HepG2 (cell line): Measurements from ENCODE around the gene TEAD1. TPM values are rescaled to one million over a fixed set of nuclear protein-coding genes. Genes with fewer than 3 reads are reported as not detected.

ENCODE experiments used
- ATAC-seq: fragments of 200-7000 bp; cut with Tn5 transposase; 3 replicates; pipeline ENCODE4 v1.9.1; 2020; ENCODE audit warnings: mild to moderate bottlenecking, moderate library complexity
- BruUV-seq: library from RNA; stranded (reverse); fragments of 400-500 nt; replicated peaks from 2 replicates; lab custom pipeline; 2021; lab: Mats Ljungman, UMichigan
- CTCF ChIA-PET: fragments of 300-600 bp; formaldehyde crosslinking; extraction: SDS; loops from one replicate; lab custom pipeline; 2021; ENCODE audit warnings: low total read pairs, inconsistent platforms, low intra/inter-chr PET ratio; lab: Yijun Ruan, JAX
- POLR2A ChIA-PET: fragments of 350-600 bp; sonication (Branson Sonifier 250); formaldehyde crosslinking; loops from one replicate; lab custom pipeline; 2020; ENCODE audit warnings: antibody characterized with exemption, inconsistent platforms; lab: Yijun Ruan, JAX
- DNase-seq: peaks from one replicate; pipeline ENCODE4 v3.0.0-alpha.2; 2015; ENCODE audit warnings: low spot score
- FAIRE-seq: peaks from 3 replicates; lab custom pipeline; 2011; peaks lifted over from hg19 to GRCh38; lab: Jason Lieb, UNC
- H2AFZ ChIP-seq: one replicate; pipeline ENCODE4 v1.6.1; 2011; ENCODE audit warnings: low read length, inconsistent platforms
- H3K27ac ChIP-seq: fragments of 300-600 bp; 3 replicates; pipeline ENCODE4 v1.8.0; 2011; ENCODE audit warnings: mixed run types, mild to moderate bottlenecking, mixed read lengths, low read length, inconsistent platforms; ENCODE audit not compliant: insufficient read depth; ENCODE audit errors: extremely low read length
- H3K27me3 ChIP-seq, 2 experiments: fragments of 200-600 bp in 1 of 2; 2 replicates in 1 of 2; 3 replicates in 1 of 2; pipeline versions ENCODE4 v1.6.0 to v1.8.0; 2011; ENCODE audit warnings: low read length in 2 of 2, mild to moderate bottlenecking in 2 of 2, moderate library complexity in 2 of 2, inconsistent platforms in 1 of 2; ENCODE audit not compliant: insufficient read depth in 2 of 2, control insufficient read depth in 1 of 2
- H3K36me3 ChIP-seq, 2 experiments: fragments of 200-600 bp in 1 of 2; replicated peaks in 1 of 2; 2 replicates in 1 of 2; 3 replicates in 1 of 2; pipeline versions ENCODE4 v1.5.1 to v1.8.0; 2011; ENCODE audit warnings: low read length in 2 of 2, inconsistent platforms in 1 of 2; ENCODE audit not compliant: insufficient read depth in 2 of 2, control insufficient read depth in 1 of 2
- H3K4me1 ChIP-seq: 2 replicates; pipeline ENCODE4 v1.5.1; 2012; ENCODE audit warnings: low read length, inconsistent platforms; ENCODE audit not compliant: insufficient read depth
- H3K4me2 ChIP-seq: 2 replicates; pipeline ENCODE4 v1.6.0; 2011; ENCODE audit warnings: low read depth, low read length, inconsistent platforms
- H3K4me3 ChIP-seq, 3 experiments: fragments of 200-600 bp in 1 of 3; sonication (generic), shearing (Covaris generic) in 1 of 3; replicated peaks in 1 of 3; 2 replicates each; pipeline ENCODE4 v1.5.1; 2011 to 2016; ENCODE audit warnings: low read length in 3 of 3, inconsistent platforms in 2 of 3, low read depth in 2 of 3, mild to moderate bottlenecking in 2 of 3, control low read depth in 1 of 3, mixed read lengths in 1 of 3; ENCODE audit not compliant: insufficient read depth in 1 of 3
- H3K79me2 ChIP-seq: one replicate; pipeline ENCODE4 v1.6.1; 2011; ENCODE audit warnings: low read length, inconsistent platforms; ENCODE audit not compliant: insufficient read depth
- H3K9ac ChIP-seq: 2 replicates; pipeline ENCODE4 v1.6.0; 2011; ENCODE audit warnings: mild to moderate bottlenecking, low read depth, low read length, inconsistent platforms; ENCODE audit not compliant: insufficient read depth
- H3K9me3 ChIP-seq: 2 replicates; pipeline ENCODE4 v1.5.1; 2012; ENCODE audit warnings: mild to moderate bottlenecking, low read length
- H4K20me1 ChIP-seq: 2 replicates; pipeline ENCODE4 v1.6.0; 2011; ENCODE audit warnings: inconsistent platforms, mild to moderate bottlenecking, low read length, moderate library complexity; ENCODE audit not compliant: insufficient read depth
- ARID2 ChIP-seq: sonication (generic); formaldehyde crosslinking; IDR thresholded peaks from 2 replicates; pipeline ENCODE4 v1.8.1; 2022; ENCODE audit warnings: mild to moderate bottlenecking, missing genetic modification reagents, borderline replicate concordance
- KDM3A ChIP-seq: IDR thresholded peaks from 2 replicates; pipeline ENCODE4 v1.6.1; 2018; ENCODE audit warnings: low read depth, missing compliant biosample characterization
- NR2C2 ChIP-seq: sonication (generic); formaldehyde crosslinking; IDR thresholded peaks from 2 replicates; pipeline ENCODE4 v1.4.0; 2020; ENCODE audit warnings: missing genetic modification reagents, mild to moderate bottlenecking, moderate library complexity, borderline replicate concordance
- ZFP36L1 ChIP-seq: sonication (generic); formaldehyde crosslinking; IDR thresholded peaks from 2 replicates; pipeline ENCODE4 v1.8.0; 2022; ENCODE audit warnings: mild to moderate bottlenecking, missing genetic modification reagents, moderate library complexity
- ZFP37 ChIP-seq: sonication (generic); formaldehyde crosslinking; IDR thresholded peaks from 2 replicates; pipeline ENCODE4 v1.4.0; 2020; ENCODE audit warnings: missing genetic modification reagents, borderline replicate concordance
- ZNF160 ChIP-seq: sonication (generic); formaldehyde crosslinking; IDR thresholded peaks from 2 replicates; pipeline ENCODE4 v1.8.0; 2022; ENCODE audit warnings: mild to moderate bottlenecking, inconsistent platforms, missing genetic modification reagents
- ZNF468 ChIP-seq: sonication (generic); formaldehyde crosslinking; IDR thresholded peaks from 2 replicates; pipeline ENCODE4 v1.8.0; 2022; ENCODE audit warnings: mild to moderate bottlenecking, moderate library complexity, missing genetic modification reagents
- WGBS: methylation state at CpG from one replicate; pipeline ENCODE4 v1.1.6; 2017; ENCODE audit warnings: low lambda C conversion rate; 5-methylcytosine and 5-hydroxymethylcytosine counted together
- in situ Hi-C: cut with HindIII; loops from 2 replicates; pipeline ENCODE4 v1.10.0; 2017; ENCODE audit warnings: low pct_unique_long_range_greater_than_20kb; ENCODE audit not compliant: extremely low pct_ligation_motif_present
- intact Hi-C: fragments of 100-400 bp; cut with micrococcal nuclease; formaldehyde crosslinking; loops from one replicate; pipeline ENCODE4 v1.10.0; 2022; ENCODE audit not compliant: unreplicated experiment
- polyA plus RNA-seq, 8 experiments: library from polyadenylated mRNA; depleted of rRNA in 3 of 8; stranded (reverse) in 7 of 8; unstranded in 1 of 8; fragments of >200 nt; fragmentation: Illumina TruSeq in 4 of 8; extraction: Trizol in 4 of 8; gene quantifications; 2 replicates each; pipeline versions ENCODE4 v1.2.1 to v1.2.3, GENCODE V29; 2011 to 2016; ENCODE audit warnings: low read depth in 4 of 8, missing spikeins in 1 of 8, mixed read lengths in 1 of 8; ENCODE audit not compliant: insufficient read depth in 1 of 8
- total RNA-seq, 5 experiments: library from RNA; depleted of rRNA; stranded (reverse); fragments of >200 nt; fragmentation: Illumina TruSeq; extraction: Trizol; gene quantifications; 2 replicates each; pipeline ENCODE4 v1.2.3, GENCODE V29; 2016; ENCODE audit warnings: low read depth in 1 of 5
- TF ChIP-seq, protein P1 (sequence below): sonication (generic); formaldehyde crosslinking; IDR thresholded peaks from 2 replicates; pipeline ENCODE4 v1.4.0; 2020; ENCODE audit warnings: mild to moderate bottlenecking, missing genetic modification reagents, borderline replicate concordance
- TF ChIP-seq, protein P2 (sequence below): IDR thresholded peaks from 2 replicates; pipeline ENCODE4 v1.6.1; 2016
- TF ChIP-seq, protein P3 (sequence below), 2 experiments: sonication (generic) in 1 of 2; formaldehyde crosslinking in 1 of 2; IDR thresholded peaks; 2 replicates each; pipeline versions ENCODE4 v1.4.0 to v1.6.1; 2016 to 2020; ENCODE audit warnings: borderline replicate concordance in 1 of 2, low read depth in 1 of 2, mild to moderate bottlenecking in 1 of 2, missing genetic modification reagents in 1 of 2

The TEAD1 gene
- total and polyA plus RNA-seq, 2 of the 13 experiments (the other 11 are each of a cell fraction or from before 2014, with no cell fraction given) = 20.1 to 30.5 TPM

DNA sequence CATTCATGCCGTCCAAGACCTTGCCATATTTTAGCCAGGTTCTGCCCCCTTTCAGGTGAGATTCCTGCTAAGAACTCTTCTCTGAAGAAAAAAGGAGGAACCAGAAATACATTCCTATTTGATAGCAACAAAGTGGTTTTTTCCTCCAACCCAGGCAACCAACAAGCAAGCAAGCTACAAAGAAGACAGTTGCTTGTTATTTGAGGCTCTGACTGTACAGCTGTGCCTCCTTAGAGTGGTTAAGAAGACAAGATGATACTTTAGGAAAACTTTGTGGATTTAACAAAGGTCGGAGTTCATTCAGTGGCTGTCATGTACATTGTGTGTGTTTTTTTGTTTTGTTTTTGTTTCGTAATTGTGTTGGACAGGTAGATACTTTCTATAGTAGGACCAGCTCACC is 21.7 kb downstream of the TEAD1 start:
- BruUV-seq = no TSS peak
- H2AFZ ChIP-seq = no peak overlapping the region
- TF ChIP-seq, protein P1, sequence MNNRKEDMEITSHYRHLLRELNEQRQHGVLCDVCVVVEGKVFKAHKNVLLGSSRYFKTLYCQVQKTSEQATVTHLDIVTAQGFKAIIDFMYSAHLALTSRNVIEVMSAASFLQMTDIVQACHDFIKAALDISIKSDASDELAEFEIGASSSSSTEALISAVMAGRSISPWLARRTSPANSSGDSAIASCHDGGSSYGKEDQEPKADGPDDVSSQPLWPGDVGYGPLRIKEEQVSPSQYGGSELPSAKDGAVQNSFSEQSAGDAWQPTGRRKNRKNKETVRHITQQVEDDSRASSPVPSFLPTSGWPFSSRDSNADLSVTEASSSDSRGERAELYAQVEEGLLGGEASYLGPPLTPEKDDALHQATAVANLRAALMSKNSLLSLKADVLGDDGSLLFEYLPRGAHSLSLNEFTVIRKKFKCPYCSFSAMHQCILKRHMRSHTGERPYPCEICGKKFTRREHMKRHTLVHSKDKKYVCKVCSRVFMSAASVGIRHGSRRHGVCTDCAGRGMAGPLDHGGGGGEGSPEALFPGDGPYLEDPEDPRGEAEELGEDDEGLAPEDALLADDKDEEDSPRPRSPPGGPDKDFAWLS (CRISPR knock-in tag) = no peak
- 0 out of 2 replicates have a peak, but pooled peaks have one; percentile 18 for TF ChIP-seq NR2C2 (CRISPR knock-in tag)
- TF ChIP-seq, all 625 proteins: peak for 1
- H3K4me3 ChIP-seq = no peak overlapping the region; a peak in 1 of 6 replicates
- 96% methylated on average over 3 of the region's 3 CpGs for WGBS
- no peaks in the 10 kb centered on the region for H4K20me1 ChIP-seq
- FAIRE-seq (no peak), ATAC-seq (no peak), DNase-seq (no peak)
- H3K9me3 ChIP-seq = no peaks in the 10 kb centered on the region
- peaks cover 67% of the 10 kb centered on the region for H3K4me1 ChIP-seq
- H3K27me3 ChIP-seq = no peaks in the 10 kb centered on the region
- peak overlapping the region; percentile 5 for H3K27ac ChIP-seq
- H3K79me2 ChIP-seq = peaks cover 90% of the 10 kb centered on the region
- H3K9ac ChIP-seq = no peak overlapping the region
- intact Hi-C loops (no loop called here), in situ Hi-C loops (no loop called here)
- POLR2A ChIA-PET = no interaction called here
- no peaks in the 10 kb centered on the region for H3K36me3 ChIP-seq
- CTCF ChIA-PET = no interaction called here
- H3K4me2 ChIP-seq = no peak overlapping the region

DNA sequence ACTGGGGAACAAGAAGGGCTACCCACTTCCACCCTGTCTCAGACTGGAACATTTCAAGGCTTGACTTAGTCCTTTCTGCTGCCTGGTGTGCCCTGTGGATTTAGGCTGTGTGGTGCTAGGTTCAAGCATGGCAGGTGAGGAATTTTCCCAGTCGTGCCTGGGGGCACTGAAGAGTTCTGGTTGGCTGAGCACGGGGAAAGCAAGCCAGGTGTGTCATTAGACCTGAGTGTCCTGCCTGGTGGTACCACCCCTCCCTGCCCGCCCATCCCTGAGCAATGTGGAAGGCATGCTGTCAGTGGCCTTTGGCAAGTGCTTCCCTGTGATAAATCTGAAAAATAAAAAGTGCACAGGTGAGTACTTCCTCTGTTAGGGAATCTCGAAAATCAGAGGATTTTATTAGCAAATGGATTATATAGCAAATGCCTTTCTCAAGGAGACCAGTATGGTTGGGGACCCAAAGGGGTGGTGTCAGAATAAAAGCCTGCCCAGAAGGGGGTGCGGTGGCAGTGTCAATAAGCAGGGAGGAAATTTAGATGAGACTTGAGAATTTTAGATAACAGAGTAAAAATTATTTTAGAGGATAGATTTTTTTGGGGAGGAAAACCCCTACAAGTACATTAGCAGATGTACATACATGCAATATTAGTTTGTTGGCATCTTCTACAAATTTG is 22.8 kb downstream of the TEAD1 start:
- Histone ChIP-seq H4K20me1 (no peaks in the 10 kb centered on the region), H3K79me2 (peaks cover 87% of the 10 kb centered on the region), H3K27ac (no peak overlapping the region), H3K4me3 (no peak overlapping the region), H3K9ac (no peak overlapping the region), H2AFZ (no peak overlapping the region), H3K9me3 (no peaks in the 10 kb centered on the region), H3K4me1 (peaks cover 62% of the 10 kb centered on the region), H3K36me3 (no peaks in the 10 kb centered on the region), H3K27me3 (no peaks in the 10 kb centered on the region), H3K4me2 (no peak overlapping the region)
- in situ Hi-C loops (no loop called here), intact Hi-C loops (no loop called here)
- ATAC-seq (no peak), DNase-seq (no peak), FAIRE-seq (no peak)
- BruUV-seq = no TSS peak
- POLR2A ChIA-PET = no interaction called here
- WGBS = 96% methylated on average over 5 of the region's 5 CpGs
- CTCF ChIA-PET = no interaction called here
- TF ChIP-seq ZFP37 = no peak
- no peak for TF ChIP-seq ARID2
- TF ChIP-seq KDM3A (CRISPR knock-in tag) = no peak
- no peak for TF ChIP-seq ZNF160 (CRISPR knock-in tag)
- TF ChIP-seq ZFP36L1 = no peak
- TF ChIP-seq, protein P2, sequence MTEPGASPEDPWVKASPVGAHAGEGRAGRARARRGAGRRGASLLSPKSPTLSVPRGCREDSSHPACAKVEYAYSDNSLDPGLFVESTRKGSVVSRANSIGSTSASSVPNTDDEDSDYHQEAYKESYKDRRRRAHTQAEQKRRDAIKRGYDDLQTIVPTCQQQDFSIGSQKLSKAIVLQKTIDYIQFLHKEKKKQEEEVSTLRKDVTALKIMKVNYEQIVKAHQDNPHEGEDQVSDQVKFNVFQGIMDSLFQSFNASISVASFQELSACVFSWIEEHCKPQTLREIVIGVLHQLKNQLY (CRISPR knock-in tag) = no peak
- TF ChIP-seq ZNF468 = no peak
- TF ChIP-seq, protein P3, sequence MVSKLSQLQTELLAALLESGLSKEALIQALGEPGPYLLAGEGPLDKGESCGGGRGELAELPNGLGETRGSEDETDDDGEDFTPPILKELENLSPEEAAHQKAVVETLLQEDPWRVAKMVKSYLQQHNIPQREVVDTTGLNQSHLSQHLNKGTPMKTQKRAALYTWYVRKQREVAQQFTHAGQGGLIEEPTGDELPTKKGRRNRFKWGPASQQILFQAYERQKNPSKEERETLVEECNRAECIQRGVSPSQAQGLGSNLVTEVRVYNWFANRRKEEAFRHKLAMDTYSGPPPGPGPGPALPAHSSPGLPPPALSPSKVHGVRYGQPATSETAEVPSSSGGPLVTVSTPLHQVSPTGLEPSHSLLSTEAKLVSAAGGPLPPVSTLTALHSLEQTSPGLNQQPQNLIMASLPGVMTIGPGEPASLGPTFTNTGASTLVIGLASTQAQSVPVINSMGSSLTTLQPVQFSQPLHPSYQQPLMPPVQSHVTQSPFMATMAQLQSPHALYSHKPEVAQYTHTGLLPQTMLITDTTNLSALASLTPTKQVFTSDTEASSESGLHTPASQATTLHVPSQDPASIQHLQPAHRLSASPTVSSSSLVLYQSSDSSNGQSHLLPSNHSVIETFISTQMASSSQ (IDR thresholded peaks at IDR 0.05; ENCODE audit: low read depth) = no peak
- TF ChIP-seq, protein P3 (CRISPR knock-in tag; IDR thresholded peaks at IDR 0.05; ENCODE audit: borderline replicate concordance) = no peak
